Caco-2 (cell line): ENCODE results near the gene GRAP. TPM values are rescaled to one million over a fixed set of nuclear protein-coding genes. Genes with fewer than 3 reads are reported as not detected.

Experiments
- BruUV-seq: library from RNA; stranded (reverse); fragments of 400-500 nt; replicated peaks from 2 replicates; lab custom pipeline; 2021; lab: Mats Ljungman, UMichigan
- CTCF ChIA-PET: fragments of 300-600 bp; sonication (Branson Sonifier 250); formaldehyde crosslinking; loops from one replicate; lab custom pipeline; 2022; ENCODE audit warnings: antibody characterized with exemption; lab: Charles Lee
- POLR2A ChIA-PET: fragments of 300-600 bp; sonication (Branson Sonifier 250); formaldehyde crosslinking; loops from one replicate; lab custom pipeline; 2022; ENCODE audit warnings: antibody characterized with exemption; lab: Charles Lee
- DNase-seq, 2 experiments: peaks; one replicate each; pipeline versions ENCODE4 v3.0.0 to v3.0.0-alpha.2; 2020 to 2022
- H3K27me3 ChIP-seq: replicated peaks from 2 replicates; pipeline ENCODE4 v1.6.0; 2011; ENCODE audit warnings: low read length; ENCODE audit not compliant: control insufficient read depth, insufficient read depth
- H3K36me3 ChIP-seq: 2 replicates; pipeline ENCODE4 v1.5.1; 2011; ENCODE audit warnings: low read length; ENCODE audit not compliant: control insufficient read depth, insufficient read depth
- H3K4me1 ChIP-seq: fragments of 250-450 bp; sonication (Bioruptor Pico); 2 replicates; pipeline ENCODE4 v1.5.1; 2020; ENCODE audit warnings: mild to moderate bottlenecking
- H3K4me3 ChIP-seq: 2 replicates; pipeline ENCODE4 v1.5.1; 2011; ENCODE audit warnings: low read depth, mild to moderate bottlenecking, control low read depth, low read length
- H3K9me3 ChIP-seq: fragments of 250-450 bp; sonication (Bioruptor Pico); 2 replicates; pipeline ENCODE4 v1.5.1; 2020; ENCODE audit warnings: mild to moderate bottlenecking, moderate library complexity
- H3K27ac Mint-ChIP-seq: one replicate; pipeline ENCODE4 v1.8.0; 2022; ENCODE audit warnings: mixed read lengths; ENCODE audit not compliant: unreplicated experiment
- H3K27me3 Mint-ChIP-seq: one replicate; pipeline ENCODE4 v1.8.0; 2022; ENCODE audit warnings: mixed read lengths; ENCODE audit not compliant: insufficient read depth, unreplicated experiment
- H3K36me3 Mint-ChIP-seq: one replicate; pipeline ENCODE4 v1.8.0; 2022; ENCODE audit warnings: mild to moderate bottlenecking, mixed read lengths; ENCODE audit not compliant: insufficient read depth, unreplicated experiment
- H3K4me1 Mint-ChIP-seq: one replicate; pipeline ENCODE4 v1.8.0; 2022; ENCODE audit warnings: low read depth, mixed read lengths; ENCODE audit not compliant: unreplicated experiment
- H3K4me3 Mint-ChIP-seq: one replicate; pipeline ENCODE4 v1.8.0; 2022; ENCODE audit warnings: mild to moderate bottlenecking, moderate library complexity, mixed read lengths; ENCODE audit not compliant: unreplicated experiment
- H3K9me3 Mint-ChIP-seq: one replicate; pipeline ENCODE4 v1.8.0; 2022; ENCODE audit warnings: mixed read lengths; ENCODE audit not compliant: unreplicated experiment
- intact Hi-C: fragments of 100-400 bp; cut with micrococcal nuclease; formaldehyde crosslinking; loops from one replicate; pipeline ENCODE4 v1.10.0; 2022; ENCODE audit not compliant: unreplicated experiment
- total RNA-seq: library from RNA; stranded (reverse); gene quantifications from 2 replicates; pipeline ENCODE4 v1.2.3, GENCODE V29; 2022
- TF ChIP-seq, protein P1 (sequence below), 2 experiments: fragments of 200-600 bp in 1 of 2; IDR thresholded peaks; 1 replicate in 1 of 2; 2 replicates in 1 of 2; pipeline versions ENCODE4 v1.5.1 to v1.8.0; 2011 to 2022; ENCODE audit warnings: antibody characterized with exemption in 1 of 2, control low read depth in 1 of 2, inconsistent platforms in 1 of 2, low read depth in 1 of 2, low read length in 1 of 2, mild to moderate bottlenecking in 1 of 2, moderate library complexity in 1 of 2; ENCODE audit not compliant: insufficient read depth in 1 of 2, severe bottlenecking in 1 of 2, unreplicated experiment in 1 of 2

Gene GRAP
- total RNA-seq, 1 experiment from 2014 or later, result 0.50 TPM

DNA sequence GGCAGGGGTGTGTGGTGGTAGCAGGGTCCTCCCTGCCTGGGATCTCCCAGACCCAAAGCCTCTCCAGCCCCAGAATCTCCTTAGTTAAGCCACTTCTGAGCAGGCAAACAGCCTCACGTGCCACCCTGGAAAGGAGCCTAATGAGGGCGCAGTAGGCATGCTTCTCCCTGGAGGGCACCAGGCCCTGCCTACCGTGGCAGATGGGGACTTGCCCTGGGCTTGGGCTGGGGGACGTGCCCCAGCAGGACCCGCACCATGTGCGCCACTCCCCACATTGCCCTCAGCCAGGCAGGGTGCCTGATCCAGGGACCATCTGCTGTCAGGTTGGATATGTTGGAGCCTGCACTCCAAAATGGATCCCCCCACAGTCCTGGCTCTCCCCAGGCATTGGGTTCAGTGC lies 56.4 kb downstream of the GRAP start:
- peaks cover 2% of the 10 kb centered on the region; the same call in 1 of the 2 replicates for H3K36me3 ChIP-seq
- peaks cover 51% of the 10 kb centered on the region for H3K36me3 Mint-ChIP-seq
- no peak overlapping the region for H3K4me3 ChIP-seq
- BruUV-seq, result no TSS peak
- H3K9me3 ChIP-seq, result peaks cover 4% of the 10 kb centered on the region; the same call in 1 of the 2 replicates
- TF ChIP-seq, protein P1, sequence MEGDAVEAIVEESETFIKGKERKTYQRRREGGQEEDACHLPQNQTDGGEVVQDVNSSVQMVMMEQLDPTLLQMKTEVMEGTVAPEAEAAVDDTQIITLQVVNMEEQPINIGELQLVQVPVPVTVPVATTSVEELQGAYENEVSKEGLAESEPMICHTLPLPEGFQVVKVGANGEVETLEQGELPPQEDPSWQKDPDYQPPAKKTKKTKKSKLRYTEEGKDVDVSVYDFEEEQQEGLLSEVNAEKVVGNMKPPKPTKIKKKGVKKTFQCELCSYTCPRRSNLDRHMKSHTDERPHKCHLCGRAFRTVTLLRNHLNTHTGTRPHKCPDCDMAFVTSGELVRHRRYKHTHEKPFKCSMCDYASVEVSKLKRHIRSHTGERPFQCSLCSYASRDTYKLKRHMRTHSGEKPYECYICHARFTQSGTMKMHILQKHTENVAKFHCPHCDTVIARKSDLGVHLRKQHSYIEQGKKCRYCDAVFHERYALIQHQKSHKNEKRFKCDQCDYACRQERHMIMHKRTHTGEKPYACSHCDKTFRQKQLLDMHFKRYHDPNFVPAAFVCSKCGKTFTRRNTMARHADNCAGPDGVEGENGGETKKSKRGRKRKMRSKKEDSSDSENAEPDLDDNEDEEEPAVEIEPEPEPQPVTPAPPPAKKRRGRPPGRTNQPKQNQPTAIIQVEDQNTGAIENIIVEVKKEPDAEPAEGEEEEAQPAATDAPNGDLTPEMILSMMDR (IDR thresholded peaks at IDR 0.05; ENCODE audit: insufficient read depth in 1 of 2, low read depth in 1 of 2, low read length in 1 of 2, severe bottlenecking in 1 of 2, unreplicated experiment in 1 of 2), result no peak
- POLR2A ChIA-PET, result no interaction called here
- no peak for DNase-seq
- no peak overlapping the region for H3K4me3 Mint-ChIP-seq
- intact Hi-C loops, result no loop called here
- H3K4me1 ChIP-seq, result peaks cover 29% of the 10 kb centered on the region
- peaks cover 16% of the 10 kb centered on the region for H3K4me1 Mint-ChIP-seq
- CTCF ChIA-PET, result no interaction called here
- no peaks in the 10 kb centered on the region for H3K27me3 Mint-ChIP-seq
- H3K9me3 Mint-ChIP-seq, result peaks cover 5% of the 10 kb centered on the region
- H3K27ac Mint-ChIP-seq, result peak overlapping the region; percentile 11
- H3K27me3 ChIP-seq, result no peaks in the 10 kb centered on the region

DNA sequence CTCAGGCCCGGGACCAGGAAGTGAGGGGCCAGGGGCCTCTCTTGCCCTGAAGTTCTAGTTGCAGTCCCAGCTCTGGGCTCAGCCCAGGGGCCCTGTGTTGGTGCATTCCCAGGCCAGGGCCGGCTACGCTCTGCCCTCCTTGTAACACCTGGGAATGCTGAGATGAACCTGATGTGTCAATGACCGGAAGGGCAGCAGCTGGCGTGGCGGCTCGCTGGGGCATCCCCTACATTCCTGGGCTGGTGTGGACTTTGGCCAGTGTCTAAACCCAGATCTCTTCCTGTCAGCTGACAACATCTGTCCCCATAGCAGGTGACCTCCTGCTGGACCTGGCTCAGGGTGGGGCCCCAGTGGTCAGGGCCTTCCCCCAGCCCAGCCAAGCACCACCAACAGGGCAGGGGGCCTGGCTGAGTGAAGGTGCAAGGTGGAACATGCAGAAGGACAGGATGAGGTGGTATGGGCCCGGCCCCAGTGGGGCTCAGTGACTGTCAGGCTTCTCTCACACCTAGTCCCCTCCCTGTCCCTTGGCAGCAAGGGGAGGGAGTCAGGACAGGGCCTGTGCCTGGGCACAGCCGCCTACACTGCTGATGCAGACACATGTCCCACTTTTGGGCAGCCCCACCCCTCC lies 58.1 kb downstream of the GRAP start:
- TF ChIP-seq, protein P1 (IDR thresholded peaks at IDR 0.05; ENCODE audit: insufficient read depth in 1 of 2, low read depth in 1 of 2, low read length in 1 of 2, severe bottlenecking in 1 of 2, unreplicated experiment in 1 of 2), result no peak
- intact Hi-C loops, result loop anchor here (1.0 to 2.0 kb wide), 2 partner anchors 16 to 28 kb away; partner anchors contain the start of gene FAM83G
- Histone ChIP-seq H3K4me1 (peaks cover 37% of the 10 kb centered on the region), H3K9me3 (no peaks in the 10 kb centered on the region), H3K4me3 (no peak overlapping the region), H3K36me3 (peaks cover 2% of the 10 kb centered on the region; the same call in 1 of the 2 replicates), H3K27me3 (no peaks in the 10 kb centered on the region)
- CTCF ChIA-PET, result interaction anchor here (1.6 kb wide), 1 partner anchor 28 kb away, joined by 11 read pairs; no protein-coding TSS in a partner anchor
- POLR2A ChIA-PET, result no interaction called here
- DNase-seq, result peak; percentile 84 to 89
- H3K36me3 Mint-ChIP-seq, result peaks cover 34% of the 10 kb centered on the region
- no peaks in the 10 kb centered on the region for H3K9me3 Mint-ChIP-seq
- peak overlapping the region; percentile 80 for H3K27ac Mint-ChIP-seq
- no peaks in the 10 kb centered on the region for H3K27me3 Mint-ChIP-seq
- peaks cover 16% of the 10 kb centered on the region for H3K4me1 Mint-ChIP-seq
- no TSS peak for BruUV-seq
- H3K4me3 Mint-ChIP-seq, result no peak overlapping the region

DNA sequence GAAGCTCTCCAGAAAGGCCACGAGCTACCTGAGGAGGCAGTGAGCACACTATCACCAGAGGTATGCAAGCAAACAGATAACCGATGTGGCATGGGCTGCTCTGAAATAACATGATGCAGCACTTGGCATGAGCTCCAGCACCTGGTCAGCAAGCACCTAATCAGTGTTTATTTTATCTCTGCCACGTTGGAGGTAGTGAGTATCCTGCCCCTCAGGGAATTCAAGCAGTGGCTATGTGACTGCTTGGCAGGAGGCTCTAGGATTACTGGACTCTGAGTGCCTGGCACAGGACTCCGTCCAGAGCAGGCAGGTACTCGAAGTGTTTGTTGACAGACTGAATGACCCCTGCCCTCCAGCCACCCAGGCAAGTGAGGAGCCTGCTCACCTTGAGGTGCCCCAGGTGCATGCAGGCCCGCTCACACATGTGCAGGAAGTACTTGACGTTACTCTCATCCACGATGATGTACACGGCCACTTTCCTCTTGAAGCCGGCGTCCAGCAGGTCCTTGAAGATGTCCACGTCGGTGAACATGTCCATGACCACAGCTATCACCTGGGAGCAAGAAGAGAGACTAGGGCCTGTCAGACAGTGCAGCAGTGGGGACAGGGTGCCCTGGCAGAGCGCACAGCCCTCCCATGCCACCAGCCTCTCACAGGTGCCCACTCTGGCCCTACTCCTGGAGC lies 58.8 kb downstream of the GRAP start:
- H3K4me1 Mint-ChIP-seq, result peaks cover 16% of the 10 kb centered on the region
- H3K27me3 Mint-ChIP-seq, result no peaks in the 10 kb centered on the region
- TF ChIP-seq, protein P1 (IDR thresholded peaks at IDR 0.05; ENCODE audit: insufficient read depth in 1 of 2, low read depth in 1 of 2, low read length in 1 of 2, severe bottlenecking in 1 of 2, unreplicated experiment in 1 of 2), result no peak
- intact Hi-C loops, result loop anchor here (1.0 to 2.0 kb wide), 2 partner anchors 16 to 27 kb away; partner anchors contain the start of gene FAM83G
- H3K9me3 Mint-ChIP-seq, result no peaks in the 10 kb centered on the region
- CTCF ChIA-PET, result interaction anchor here (0.6 to 1.6 kb wide), 3 partner anchors 25 to 37 kb away, joined by 3 to 11 read pairs (median 3); no protein-coding TSS in a partner anchor
- no peaks in the 10 kb centered on the region for H3K9me3 ChIP-seq
- H3K27ac Mint-ChIP-seq, result peak overlapping the region; percentile 80
- no peak overlapping the region for H3K4me3 ChIP-seq
- no TSS peak for BruUV-seq
- no peak overlapping the region for H3K4me3 Mint-ChIP-seq
- peaks cover 28% of the 10 kb centered on the region for H3K36me3 Mint-ChIP-seq
- no peak for DNase-seq
- H3K4me1 ChIP-seq, result peaks cover 37% of the 10 kb centered on the region
- POLR2A ChIA-PET, result no interaction called here
- peaks cover 2% of the 10 kb centered on the region; the same call in 1 of the 2 replicates for H3K36me3 ChIP-seq
- H3K27me3 ChIP-seq, result no peaks in the 10 kb centered on the region
